Omental fat pad (tissue), 4 donors: Measurements from ENCODE around the gene MOAP1. TPM values are rescaled to one million over a fixed set of nuclear protein-coding genes. Genes with fewer than 3 reads are reported as not detected.
"Not testable (repeated sequence)": the region's sequence is repeated elsewhere in the genome, so short reads cannot be mapped to it uniquely, and the experiment has no call there.

Source experiments
- ATAC-seq: fragments of 150-250 bp; one replicate; pipeline ENCODE4 v1.9.1; 2016; ENCODE audit warnings: mild to moderate bottlenecking, moderate library complexity; ENCODE audit not compliant: low FRiP score
- DNase-seq: peaks from one replicate; pipeline ENCODE4 v3.0.0-alpha.2; 2019; ENCODE audit warnings: low spot score
- CTCF ChIP-seq, 3 donors: fragments of 450-650 bp; IDR thresholded peaks; one replicate each; pipeline ENCODE4 v1.5.1; 2016 to 2017; ENCODE audit warnings: antibody characterized with exemption in 3 of 3, mild to moderate bottlenecking in 3 of 3, moderate library complexity in 2 of 3
- total RNA-seq, 4 donors: library from RNA; depleted of rRNA; stranded (reverse); fragments of >200 nt; gene quantifications; one replicate each; pipeline ENCODE4 v1.1.0, GENCODE V29; 2016

MOAP1 gene
- total RNA-seq, 4 donors from 2014 or later = 18.0 to 29.6 (median 24.3) TPM

GRCh38 chr14:93163564-93163963 lies 21.1 kb downstream of the MOAP1 start:
- ATAC-seq = no peak
- no peak for TF ChIP-seq CTCF (IDR thresholded peaks at IDR 0.05)
- no peak for DNase-seq

GRCh38 chr14:93161411-93161940 lies 23.2 kb downstream of the MOAP1 start:
- DNase-seq (no peak), ATAC-seq (no peak)
- no peak for TF ChIP-seq CTCF (IDR thresholded peaks at IDR 0.05)

GRCh38 chr14:93160353-93160801 lies 24.3 kb downstream of the MOAP1 start:
- ATAC-seq (no peak), DNase-seq (no peak)
- no peak for TF ChIP-seq CTCF (IDR thresholded peaks at IDR 0.05)

- not testable (repeated sequence) for ATAC-seq, DNase-seq
These were observed 24.9 kb downstream of the MOAP1 start for GRCh38 chr14:93159625-93160352.

GRCh38 chr14:93158349-93158748 lies 26.3 kb downstream of the MOAP1 start:
- DNase-seq = not testable (repeated sequence)

GRCh38 chr14:93156693-93157369 lies 27.9 kb downstream of the MOAP1 start:
- no peak for DNase-seq
- no peak for ATAC-seq
- TF ChIP-seq CTCF (IDR thresholded peaks at IDR 0.05) = no peak

More at GRCh38 chr14:93158349-93158748, 26.3 kb downstream of the MOAP1 start:
- not testable (repeated sequence) for ATAC-seq

GRCh38 chr14:93155667-93156066 lies 29.0 kb downstream of the MOAP1 start:
- ATAC-seq = no peak
- DNase-seq = no peak
- no peak for TF ChIP-seq CTCF (IDR thresholded peaks at IDR 0.05)

GRCh38 chr14:93153121-93153520 lies 31.6 kb downstream of the MOAP1 start:
- no peak for DNase-seq
- ATAC-seq = no peak
- TF ChIP-seq CTCF (IDR thresholded peaks at IDR 0.05) = no peak
